ENCODE measurements around the gene CNN2.

DNA sequence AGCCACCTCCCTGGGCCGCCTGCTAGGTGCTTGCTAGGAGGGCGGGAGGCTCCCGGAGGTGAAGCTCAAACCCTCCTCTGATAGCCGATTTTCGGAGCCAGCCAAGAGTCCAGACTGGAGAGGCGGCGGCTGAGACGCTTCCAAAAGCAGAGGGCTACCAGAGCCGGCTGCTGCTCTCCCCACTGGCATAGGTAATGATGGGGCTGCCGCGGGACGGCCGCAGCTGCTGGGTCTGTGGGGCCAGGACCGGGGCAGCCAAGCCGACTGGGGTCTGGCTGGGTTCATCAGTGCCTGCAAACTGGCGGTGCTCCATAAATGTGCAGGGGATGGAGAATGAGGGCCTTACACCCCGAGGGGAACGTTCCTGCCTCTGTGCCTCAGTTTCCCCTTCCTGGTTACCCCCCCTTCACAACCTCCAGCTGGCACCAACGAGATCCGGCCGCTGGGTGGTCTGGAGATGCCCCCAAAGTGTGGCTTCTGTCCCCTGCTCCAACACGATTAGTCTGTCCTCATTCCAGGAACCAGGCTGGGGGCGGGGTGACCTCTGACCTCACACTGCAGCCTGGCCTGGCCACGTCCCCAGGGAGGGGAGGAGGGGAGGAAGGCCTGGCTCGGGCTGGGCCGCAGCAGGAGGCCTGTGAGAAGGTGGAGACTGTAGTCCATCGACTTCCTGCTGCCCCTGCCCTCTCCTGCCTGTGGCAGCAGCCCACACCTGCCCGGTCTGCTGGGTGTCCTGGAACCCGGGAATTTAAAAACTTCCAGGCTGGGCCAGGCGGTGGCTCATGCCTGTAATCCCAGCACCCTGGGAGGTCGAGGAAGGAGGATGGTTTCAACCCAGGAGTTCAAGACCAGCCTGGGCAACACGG is 46.0 kb upstream of the CNN2 start:
- TF ChIP-seq POLR2A (IDR thresholded peaks at IDR 0.05; ENCODE audit: low read length) (no peak), GATA1 (IDR thresholded peaks at IDR 0.05; ENCODE audit: low read depth, low read length) (no peak)
